DMS53 (cell line): Measurements from ENCODE around the gene TEX19.

Experiments used
- DNase-seq: peaks from one replicate; lab custom pipeline; 2025; lab: John Stamatoyannopoulos, UW

TEX19 gene

GRCh38 chr17:82358465-82359350 lies at the start of gene TEX19:
Gene TEX19, plus strand, starts transcription at chr17:82359247. Its CDS starts 2,904 bp downstream, at chr17:82362151.
- peak; percentile 71 for DNase-seq

GRCh38 chr17:82309656-82310570 lies 49.1 kb upstream of the TEX19 start:
- no peak for DNase-seq

- no peak for DNase-seq
These were observed 48.2 kb upstream of the TEX19 start for GRCh38 chr17:82310877-82311276.

- no peak for DNase-seq
These were observed 47.1 kb upstream of the TEX19 start for GRCh38 chr17:82311971-82312370.

- no peak for DNase-seq
These were observed 45.6 kb upstream of the TEX19 start for GRCh38 chr17:82313195-82314011.

- DNase-seq, result no peak
These were observed 44.9 kb upstream of the TEX19 start for GRCh38 chr17:82314012-82314726.

GRCh38 chr17:82314727-82315605 lies 44.1 kb upstream of the TEX19 start:
- no peak for DNase-seq

- DNase-seq, result peak; percentile 48
These were observed 43.2 kb upstream of the TEX19 start for GRCh38 chr17:82315703-82316358.

GRCh38 chr17:82316651-82317393 lies 42.2 kb upstream of the TEX19 start:
- no peak for DNase-seq

- DNase-seq, result no peak
These were observed 41.5 kb upstream of the TEX19 start, which contains the start of gene CD7 for GRCh38 chr17:82317394-82318168. Gene CD7, minus strand, starts transcription at chr17:82317608. Its CDS starts 113 bp downstream, at chr17:82317495.

GRCh38 chr17:82318169-82318498 lies 40.9 kb upstream of the TEX19 start:
- DNase-seq, result no peak

- no peak for DNase-seq
These were observed 40.1 kb upstream of the TEX19 start for GRCh38 chr17:82318772-82319606.

GRCh38 chr17:82319619-82320062 lies 39.4 kb upstream of the TEX19 start:
- no peak for DNase-seq

GRCh38 chr17:82320140-82320840 lies 38.8 kb upstream of the TEX19 start:
- DNase-seq, result peak; percentile 76

- DNase-seq, result peak; percentile 74
These were observed 37.8 kb upstream of the TEX19 start for GRCh38 chr17:82320956-82321927.
